GM12875 (cell line): ENCODE measurements around the gene WDR45B.

Experiments used
- H3K4me3 ChIP-seq: one replicate; pipeline ENCODE4 v1.5.1; 2011; ENCODE audit warnings: low read depth, low read length, control low read depth
- TF ChIP-seq, protein P1 (sequence below): IDR thresholded peaks from 2 replicates; pipeline ENCODE4 v1.5.1; 2011; ENCODE audit warnings: low read depth, mild to moderate bottlenecking, control low read depth, inconsistent platforms, low read length, moderate library complexity, borderline replicate concordance; ENCODE audit not compliant: insufficient read depth

The WDR45B gene

DNA sequence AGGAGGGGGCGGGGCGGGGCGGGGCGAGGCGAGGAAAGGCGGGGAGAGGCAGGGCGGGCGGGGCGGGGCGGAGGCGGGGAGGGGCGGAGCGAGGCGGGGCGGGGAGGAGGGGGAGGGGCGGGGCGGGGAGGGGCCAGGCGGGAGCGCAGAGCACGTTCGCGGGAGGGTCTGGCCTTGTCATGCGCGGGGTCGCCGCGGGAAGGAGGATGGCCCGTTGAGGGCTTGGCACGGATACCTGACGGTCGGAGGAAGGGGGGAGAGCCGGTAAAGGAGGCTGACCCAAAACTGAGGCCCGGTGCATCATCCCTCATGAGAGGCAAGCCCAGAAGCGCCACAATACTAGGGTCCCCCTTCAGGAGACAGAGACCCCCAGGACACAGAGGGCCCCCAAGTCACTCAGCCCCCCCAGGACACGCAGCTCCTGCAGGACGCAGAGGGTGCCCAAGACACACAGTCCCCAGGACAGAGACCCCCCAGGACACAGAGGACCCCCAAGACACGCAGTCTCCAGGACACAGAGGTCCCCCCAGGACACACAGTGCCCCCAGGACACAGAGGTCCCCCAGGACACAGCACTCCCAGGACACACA is 593 bp upstream of the WDR45B start:
- TF ChIP-seq, protein P1, sequence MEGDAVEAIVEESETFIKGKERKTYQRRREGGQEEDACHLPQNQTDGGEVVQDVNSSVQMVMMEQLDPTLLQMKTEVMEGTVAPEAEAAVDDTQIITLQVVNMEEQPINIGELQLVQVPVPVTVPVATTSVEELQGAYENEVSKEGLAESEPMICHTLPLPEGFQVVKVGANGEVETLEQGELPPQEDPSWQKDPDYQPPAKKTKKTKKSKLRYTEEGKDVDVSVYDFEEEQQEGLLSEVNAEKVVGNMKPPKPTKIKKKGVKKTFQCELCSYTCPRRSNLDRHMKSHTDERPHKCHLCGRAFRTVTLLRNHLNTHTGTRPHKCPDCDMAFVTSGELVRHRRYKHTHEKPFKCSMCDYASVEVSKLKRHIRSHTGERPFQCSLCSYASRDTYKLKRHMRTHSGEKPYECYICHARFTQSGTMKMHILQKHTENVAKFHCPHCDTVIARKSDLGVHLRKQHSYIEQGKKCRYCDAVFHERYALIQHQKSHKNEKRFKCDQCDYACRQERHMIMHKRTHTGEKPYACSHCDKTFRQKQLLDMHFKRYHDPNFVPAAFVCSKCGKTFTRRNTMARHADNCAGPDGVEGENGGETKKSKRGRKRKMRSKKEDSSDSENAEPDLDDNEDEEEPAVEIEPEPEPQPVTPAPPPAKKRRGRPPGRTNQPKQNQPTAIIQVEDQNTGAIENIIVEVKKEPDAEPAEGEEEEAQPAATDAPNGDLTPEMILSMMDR = no peak

DNA sequence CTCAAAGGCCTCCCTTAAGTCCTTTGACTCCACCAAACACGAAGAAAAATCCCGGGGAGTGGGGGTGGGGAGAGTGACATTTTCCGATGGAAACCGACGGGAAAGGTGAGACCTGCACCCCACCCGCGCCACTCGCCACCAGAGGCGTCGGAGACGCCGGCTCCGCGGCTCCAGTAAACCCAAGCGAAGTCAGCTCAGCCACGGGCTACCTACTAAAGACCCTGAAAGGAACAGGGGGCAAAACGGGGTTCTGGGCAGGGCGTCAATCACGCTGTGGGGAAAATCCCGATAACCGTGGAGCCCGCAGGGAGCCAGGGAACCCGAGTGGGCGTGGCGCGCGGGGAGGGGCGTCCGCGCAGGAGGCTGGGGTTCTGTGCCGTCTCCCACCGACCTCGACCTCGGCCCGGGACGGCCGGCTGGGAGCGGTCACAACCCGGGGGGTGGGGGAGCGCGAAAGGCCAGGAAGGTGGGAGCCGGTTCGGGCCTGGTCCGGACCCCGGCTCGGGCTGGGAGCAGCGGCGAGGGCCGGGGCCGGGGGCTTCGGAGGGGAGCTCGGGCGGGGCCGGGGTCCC is 565 bp downstream of the WDR45B start:
- TF ChIP-seq, protein P1 = peak; percentile 29; the same call in 1 of the 2 replicates
- peak overlapping the region; percentile 97 for H3K4me3 ChIP-seq

More for the DNA sequence above, 593 bp upstream of the WDR45B start:
- peak overlapping the region; percentile 52 for H3K4me3 ChIP-seq

DNA sequence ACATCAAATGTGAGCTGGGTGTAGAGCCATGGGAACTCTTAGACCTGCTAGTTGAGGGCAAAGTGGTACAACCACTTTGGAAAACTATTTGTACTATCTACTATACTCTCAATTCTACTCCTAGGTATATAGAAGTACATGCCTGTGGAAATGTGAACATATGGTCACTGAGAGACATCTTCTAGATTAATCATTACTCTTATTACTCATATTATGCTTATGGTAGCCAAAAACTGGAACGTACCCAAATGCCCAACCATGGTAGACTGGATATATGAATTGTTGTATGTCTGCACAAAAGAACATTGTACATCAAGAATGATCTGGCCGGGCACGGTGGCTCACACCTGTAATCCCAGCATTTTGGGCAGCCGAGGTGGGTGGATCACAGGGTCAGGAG is 2.7 kb downstream of the WDR45B start:
- TF ChIP-seq, protein P1 = no peak
- no peak overlapping the region for H3K4me3 ChIP-seq

DNA sequence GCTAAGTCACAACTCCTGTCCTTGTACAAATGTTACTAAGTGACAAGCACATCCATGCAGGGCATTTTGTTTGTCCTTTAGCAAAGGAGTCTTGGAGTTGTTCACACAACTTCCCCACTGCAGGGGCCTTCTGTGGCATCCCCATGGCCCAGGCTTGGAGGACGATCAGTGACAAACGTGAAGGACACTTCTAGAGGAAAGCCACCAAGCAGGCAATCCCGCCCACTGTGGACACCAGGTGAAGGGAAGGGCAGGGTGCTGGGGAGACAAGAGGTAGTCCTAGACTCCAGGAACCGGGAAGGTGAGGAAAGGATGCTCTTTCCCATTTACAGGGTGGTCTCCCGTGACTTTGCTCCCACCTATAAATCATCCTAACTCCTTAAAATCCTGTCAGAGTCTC is 4.1 kb downstream of the WDR45B start:
- no peak overlapping the region for H3K4me3 ChIP-seq
- TF ChIP-seq, protein P1 = no peak

DNA sequence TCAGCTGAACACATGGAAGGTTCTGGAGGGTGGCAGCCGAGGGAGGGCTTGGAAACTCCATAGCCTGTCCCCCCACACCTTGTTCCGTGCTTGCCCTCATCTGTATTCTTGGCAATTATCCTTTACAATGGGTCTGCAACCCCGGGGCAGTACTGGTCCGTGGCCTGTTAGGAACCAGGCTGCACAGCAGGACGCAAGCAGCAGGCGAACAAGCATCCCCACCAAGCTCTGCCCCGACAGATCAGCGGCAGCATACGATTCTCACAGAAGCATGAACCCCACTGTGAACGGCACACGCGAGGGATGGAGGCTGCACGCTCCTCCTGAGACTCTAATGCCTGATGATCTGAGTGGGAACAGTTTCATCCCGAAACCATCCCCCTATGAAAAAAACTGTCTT is 6.2 kb downstream of the WDR45B start:
- TF ChIP-seq, protein P1 = no peak

DNA sequence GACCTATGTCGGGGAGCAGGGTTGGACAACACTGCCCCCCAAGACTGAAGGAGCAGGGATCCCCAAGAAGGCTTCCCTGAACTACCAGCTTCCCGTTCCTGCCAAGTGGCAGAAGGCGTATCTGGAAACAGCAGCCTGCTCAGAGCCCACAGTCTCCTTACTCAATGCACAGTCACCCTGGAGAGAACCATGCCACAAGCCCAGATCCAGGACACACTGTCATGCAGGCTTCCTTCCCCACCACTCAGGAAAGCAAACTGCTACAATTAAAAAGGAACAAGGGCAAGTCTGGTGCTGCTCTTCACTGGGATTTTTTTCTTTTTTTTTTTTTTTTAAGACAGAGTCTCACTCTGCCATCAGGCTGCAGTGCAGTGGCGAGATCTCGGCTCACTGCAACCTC is 8.2 kb downstream of the WDR45B start:
- H3K4me3 ChIP-seq = no peak overlapping the region
- TF ChIP-seq, protein P1 = no peak

More for the DNA sequence above, 6.2 kb downstream of the WDR45B start:
- H3K4me3 ChIP-seq = no peak overlapping the region

DNA sequence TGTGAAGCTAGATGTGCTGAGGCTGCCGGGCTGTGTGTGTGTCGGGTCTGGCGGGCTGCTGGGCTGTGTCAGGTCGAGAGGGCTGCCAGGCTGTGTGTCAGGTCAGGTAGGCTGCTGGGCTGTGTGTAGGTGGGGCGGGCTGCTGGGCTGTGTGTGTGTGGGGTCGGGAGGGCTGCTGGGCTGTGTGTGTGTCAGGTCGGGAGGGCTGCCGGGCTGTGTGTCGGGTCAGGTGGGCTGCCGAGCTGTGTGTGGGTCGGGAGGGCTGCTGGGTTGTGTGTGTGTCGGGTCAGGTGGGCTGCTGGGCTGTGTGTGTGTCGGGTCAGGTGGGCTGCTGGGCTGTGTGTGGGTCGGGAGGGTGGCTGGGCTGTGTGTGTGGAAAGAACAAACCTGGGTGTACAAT is 8.6 kb downstream of the WDR45B start:
- TF ChIP-seq, protein P1 = no peak
- H3K4me3 ChIP-seq = no peak overlapping the region
